ENCODE data around the gene NEK7. TPM values are rescaled to one million over a fixed set of nuclear protein-coding genes. Genes with fewer than 3 reads are reported as not detected.

NEK7 gene
- total RNA-seq, 3 donors from 2014 or later (not counting 1 experiment from before 2014, with no cell fraction given), result 34.1 to 57.5 (median 42.1) TPM

DNA sequence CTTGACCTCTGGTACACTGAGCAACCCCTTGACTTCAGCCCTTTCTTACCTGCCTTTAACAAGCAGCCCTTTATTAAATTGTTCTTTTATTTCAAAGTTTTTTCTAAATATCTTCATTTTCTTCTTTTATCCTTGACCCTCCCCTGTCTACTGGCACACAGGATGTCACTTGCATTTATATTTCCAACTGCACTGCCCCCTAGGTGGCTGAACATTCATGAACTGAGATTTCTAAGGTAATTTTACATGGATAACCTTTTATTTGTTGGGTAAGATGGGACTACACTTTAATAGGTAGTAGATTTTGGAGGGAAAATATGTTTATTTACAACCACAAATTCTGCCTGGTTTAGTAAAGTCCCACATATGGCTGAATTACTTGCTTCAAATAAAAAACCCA lies 193.7 kb downstream of the NEK7 start:
- H3K4me1 Mint-ChIP-seq, result no peaks in the 10 kb centered on the region
- DNase-seq (no peak), ATAC-seq (no peak)
- H3K27ac Mint-ChIP-seq, result no peak overlapping the region
- Histone ChIP-seq H3K36me3 (ENCODE audit: control insufficient read depth, insufficient read depth, low read length) (no peaks in the 10 kb centered on the region), H3K27ac (ENCODE audit: low read length) (no peak overlapping the region), H3K27me3 (ENCODE audit: control insufficient read depth, insufficient read depth, low read length) (no peaks in the 10 kb centered on the region), H3K4me1 (ENCODE audit: control insufficient read depth, insufficient read depth, low read length) (no peaks in the 10 kb centered on the region), H3K4me3 (ENCODE audit: low read length) (no peak overlapping the region), H3K9me3 (ENCODE audit: control insufficient read depth, insufficient read depth, low read length) (no peaks in the 10 kb centered on the region)
- TF ChIP-seq, protein P1, sequence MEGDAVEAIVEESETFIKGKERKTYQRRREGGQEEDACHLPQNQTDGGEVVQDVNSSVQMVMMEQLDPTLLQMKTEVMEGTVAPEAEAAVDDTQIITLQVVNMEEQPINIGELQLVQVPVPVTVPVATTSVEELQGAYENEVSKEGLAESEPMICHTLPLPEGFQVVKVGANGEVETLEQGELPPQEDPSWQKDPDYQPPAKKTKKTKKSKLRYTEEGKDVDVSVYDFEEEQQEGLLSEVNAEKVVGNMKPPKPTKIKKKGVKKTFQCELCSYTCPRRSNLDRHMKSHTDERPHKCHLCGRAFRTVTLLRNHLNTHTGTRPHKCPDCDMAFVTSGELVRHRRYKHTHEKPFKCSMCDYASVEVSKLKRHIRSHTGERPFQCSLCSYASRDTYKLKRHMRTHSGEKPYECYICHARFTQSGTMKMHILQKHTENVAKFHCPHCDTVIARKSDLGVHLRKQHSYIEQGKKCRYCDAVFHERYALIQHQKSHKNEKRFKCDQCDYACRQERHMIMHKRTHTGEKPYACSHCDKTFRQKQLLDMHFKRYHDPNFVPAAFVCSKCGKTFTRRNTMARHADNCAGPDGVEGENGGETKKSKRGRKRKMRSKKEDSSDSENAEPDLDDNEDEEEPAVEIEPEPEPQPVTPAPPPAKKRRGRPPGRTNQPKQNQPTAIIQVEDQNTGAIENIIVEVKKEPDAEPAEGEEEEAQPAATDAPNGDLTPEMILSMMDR (IDR thresholded peaks at IDR 0.05), result no peak
- no peaks in the 10 kb centered on the region for H3K9me3 Mint-ChIP-seq
- intact Hi-C loops (cut with micrococcal nuclease), result no loop called here
- no peak overlapping the region for H3K4me3 Mint-ChIP-seq
- no peaks in the 10 kb centered on the region for H3K36me3 Mint-ChIP-seq
- H3K27me3 Mint-ChIP-seq (ENCODE audit: low read depth in 2 of 2), result peaks cover 3 to 6% of the 10 kb centered on the region in 2 donors

DNA sequence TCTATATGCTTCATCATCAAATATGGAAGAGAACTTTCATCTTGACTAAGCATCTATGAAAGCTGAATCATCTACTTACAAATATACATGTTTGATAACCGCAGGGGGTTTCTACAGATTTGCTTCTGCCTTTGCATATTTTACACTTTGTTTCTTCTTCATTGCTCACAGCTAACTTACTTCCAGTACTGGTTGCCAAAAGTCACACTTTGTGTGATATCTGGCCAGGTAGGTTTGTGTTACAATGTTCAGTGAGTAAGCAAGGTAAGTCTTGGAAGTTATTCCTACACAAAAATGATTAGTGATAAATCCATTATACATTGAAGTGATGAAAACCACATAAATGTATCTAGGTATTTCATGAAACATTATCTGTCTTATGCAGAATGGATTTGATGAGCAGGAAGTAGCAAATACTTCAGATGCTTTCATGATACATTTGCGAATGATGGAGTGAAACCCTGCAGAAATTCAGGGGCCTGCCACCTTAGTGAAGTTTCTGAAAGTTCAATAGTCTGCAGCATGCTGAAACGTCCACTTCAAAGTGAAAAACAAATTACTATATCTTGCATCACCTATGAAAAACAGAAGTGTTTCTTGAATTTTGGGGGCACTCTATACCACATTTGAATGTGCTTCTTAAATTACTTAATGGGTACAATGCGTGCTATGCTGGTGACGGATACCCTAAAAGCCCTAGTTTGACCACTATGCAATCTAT lies 196.3 kb downstream of the NEK7 start:
- ATAC-seq (no peak), DNase-seq (no peak)
- Mint-ChIP-seq H3K9me3 (no peaks in the 10 kb centered on the region), H3K4me3 (no peak overlapping the region), H3K4me1 (no peaks in the 10 kb centered on the region), H3K36me3 (no peaks in the 10 kb centered on the region), H3K27ac (no peak overlapping the region), H3K27me3 (ENCODE audit: low read depth in 2 of 2) (peaks cover 3 to 10% of the 10 kb centered on the region in 2 donors)
- no peak overlapping the region for H3K4me3 ChIP-seq (ENCODE audit: low read length)
- no peaks in the 10 kb centered on the region for H3K4me1 ChIP-seq (ENCODE audit: control insufficient read depth, insufficient read depth, low read length)
- H3K27me3 ChIP-seq (ENCODE audit: control insufficient read depth, insufficient read depth, low read length), result no peaks in the 10 kb centered on the region
- no peaks in the 10 kb centered on the region for H3K9me3 ChIP-seq (ENCODE audit: control insufficient read depth, insufficient read depth, low read length)
- TF ChIP-seq, protein P1 (IDR thresholded peaks at IDR 0.05), result no peak
- intact Hi-C loops (cut with micrococcal nuclease), result no loop called here
- no peak overlapping the region for H3K27ac ChIP-seq (ENCODE audit: low read length)
- no peaks in the 10 kb centered on the region for H3K36me3 ChIP-seq (ENCODE audit: control insufficient read depth, insufficient read depth, low read length)
- 76% methylated on average over 5 of the region's 5 CpGs for WGBS (ENCODE audit: insufficient coverage)

DNA sequence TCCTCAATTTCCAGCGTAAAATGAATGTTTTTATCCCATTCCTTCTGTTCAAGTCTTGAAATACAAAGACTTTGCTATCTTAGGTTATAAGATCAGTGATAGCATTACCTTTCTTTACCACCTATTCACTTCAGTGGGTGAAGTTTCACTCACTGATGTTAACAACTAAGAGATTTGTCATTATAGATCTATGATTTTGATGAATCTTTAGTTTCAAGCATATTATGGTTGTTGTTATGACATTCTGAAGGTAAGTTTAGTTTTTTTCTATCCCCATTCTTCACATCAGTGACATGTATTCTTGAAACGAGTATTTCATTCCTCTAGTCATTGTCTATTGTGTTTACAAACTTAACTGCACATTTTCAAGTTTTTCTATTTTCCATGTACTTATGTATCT lies 201.1 kb downstream of the NEK7 start:
- Mint-ChIP-seq H3K36me3 (no peaks in the 10 kb centered on the region), H3K27ac (no peak overlapping the region), H3K9me3 (no peaks in the 10 kb centered on the region), H3K4me3 (no peak overlapping the region), H3K4me1 (no peaks in the 10 kb centered on the region), H3K27me3 (ENCODE audit: low read depth in 2 of 2) (peaks cover 3 to 10% of the 10 kb centered on the region in 2 donors)
- no CpG with 5 or more reads among the region's 2 CpGs for WGBS (ENCODE audit: insufficient coverage)
- H3K27me3 ChIP-seq (ENCODE audit: control insufficient read depth, insufficient read depth, low read length), result peaks cover 2% of the 10 kb centered on the region
- H3K36me3 ChIP-seq (ENCODE audit: control insufficient read depth, insufficient read depth, low read length), result no peaks in the 10 kb centered on the region
- H3K4me1 ChIP-seq (ENCODE audit: control insufficient read depth, insufficient read depth, low read length), result no peaks in the 10 kb centered on the region
- DNase-seq, result no peak
- ATAC-seq, result no peak
- no peaks in the 10 kb centered on the region for H3K9me3 ChIP-seq (ENCODE audit: control insufficient read depth, insufficient read depth, low read length)
- TF ChIP-seq, protein P1 (IDR thresholded peaks at IDR 0.05), result no peak
- no peak overlapping the region for H3K4me3 ChIP-seq (ENCODE audit: low read length)
- no peak overlapping the region for H3K27ac ChIP-seq (ENCODE audit: low read length)
- intact Hi-C loops (cut with micrococcal nuclease), result loop anchor here (5.0 kb wide), 1 partner anchor 271 kb away; no protein-coding TSS in a partner anchor

Measured in natural killer cell (primary cell).